ENCODE measurements around the gene GMDS. TPM values are rescaled to one million over a fixed set of nuclear protein-coding genes. Genes with fewer than 3 reads are reported as not detected.

The GMDS gene
- total and polyA plus RNA-seq, 2 donors (not counting 1 experiment from before 2014, with no cell fraction given): 11.5 to 16.4 TPM

DNA sequence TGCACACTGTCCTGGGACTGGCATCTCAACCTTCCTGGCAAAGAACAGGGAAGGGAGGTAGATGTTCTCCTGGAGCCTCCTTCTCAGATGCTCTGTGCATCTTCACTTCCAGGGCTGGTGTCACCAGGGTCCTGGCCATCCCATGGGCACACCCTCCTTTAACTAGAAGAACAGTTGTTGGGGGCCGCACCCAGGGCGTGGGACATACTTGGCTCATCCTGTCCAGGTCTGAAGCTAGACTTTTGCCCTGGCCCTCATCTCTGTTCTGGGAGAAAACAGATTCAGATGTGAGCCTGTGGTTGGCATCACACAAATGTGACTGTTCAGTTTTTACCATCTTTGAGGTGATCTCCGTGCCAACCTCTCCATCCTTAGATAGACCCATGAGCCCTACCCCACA is 594.0 kb downstream of the GMDS start:
- H3K36me3 ChIP-seq (replicated peaks in 1 of 2; ENCODE audit: control extremely low read depth in 1 of 2, control insufficient read depth in 1 of 2, extremely low read depth in 1 of 2, insufficient read depth in 2 of 2, low read length in 1 of 2): no peaks in the 10 kb centered on the region
- H3K9me3 ChIP-seq (ENCODE audit: control extremely low read depth in 1 of 3, control insufficient read depth in 2 of 3, insufficient read depth in 1 of 3, low read length in 2 of 3): peaks cover 0 to 3% (median 0%) of the 10 kb centered on the region in 3 donors
- H3K27ac ChIP-seq (ENCODE audit: low read length in 2 of 2): no peak overlapping the region
- intact Hi-C loops (cut with micrococcal nuclease): no loop called here
- ChIA-PET POLR2A (no interaction called here), CTCF (no interaction called here)
- WGBS (ENCODE audit: insufficient coverage): 100% methylated on average over 2 of the region's 3 CpGs
- ATAC-seq (ENCODE audit: low read depth) (no peak), DNase-seq (no peak)
- H3K27ac Mint-ChIP-seq: no peak overlapping the region
- no peaks in the 10 kb centered on the region for H4K20me1 ChIP-seq (ENCODE audit: control insufficient read depth, insufficient read depth, low read length, poor library complexity, severe bottlenecking)
- H3K27me3 Mint-ChIP-seq: no peaks in the 10 kb centered on the region
- H3K4me2 ChIP-seq (replicated peaks; ENCODE audit: low read depth, low read length, poor library complexity, severe bottlenecking): no peak overlapping the region
- no peak overlapping the region for H2AFZ ChIP-seq (ENCODE audit: insufficient read depth, low read depth, low read length, poor library complexity, severe bottlenecking)
- no peak overlapping the region for H3K9ac ChIP-seq (ENCODE audit: low read length)
- H3K4me1 Mint-ChIP-seq: no peaks in the 10 kb centered on the region
- H3K27me3 ChIP-seq (replicated peaks in 1 of 4; ENCODE audit: control extremely low read depth in 1 of 4, control insufficient read depth in 3 of 4, insufficient read depth in 4 of 4, low read length in 3 of 4): no peaks in the 10 kb centered on the region
- TF ChIP-seq, protein P1, sequence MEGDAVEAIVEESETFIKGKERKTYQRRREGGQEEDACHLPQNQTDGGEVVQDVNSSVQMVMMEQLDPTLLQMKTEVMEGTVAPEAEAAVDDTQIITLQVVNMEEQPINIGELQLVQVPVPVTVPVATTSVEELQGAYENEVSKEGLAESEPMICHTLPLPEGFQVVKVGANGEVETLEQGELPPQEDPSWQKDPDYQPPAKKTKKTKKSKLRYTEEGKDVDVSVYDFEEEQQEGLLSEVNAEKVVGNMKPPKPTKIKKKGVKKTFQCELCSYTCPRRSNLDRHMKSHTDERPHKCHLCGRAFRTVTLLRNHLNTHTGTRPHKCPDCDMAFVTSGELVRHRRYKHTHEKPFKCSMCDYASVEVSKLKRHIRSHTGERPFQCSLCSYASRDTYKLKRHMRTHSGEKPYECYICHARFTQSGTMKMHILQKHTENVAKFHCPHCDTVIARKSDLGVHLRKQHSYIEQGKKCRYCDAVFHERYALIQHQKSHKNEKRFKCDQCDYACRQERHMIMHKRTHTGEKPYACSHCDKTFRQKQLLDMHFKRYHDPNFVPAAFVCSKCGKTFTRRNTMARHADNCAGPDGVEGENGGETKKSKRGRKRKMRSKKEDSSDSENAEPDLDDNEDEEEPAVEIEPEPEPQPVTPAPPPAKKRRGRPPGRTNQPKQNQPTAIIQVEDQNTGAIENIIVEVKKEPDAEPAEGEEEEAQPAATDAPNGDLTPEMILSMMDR (IDR thresholded peaks at IDR 0.05): no peak
- no peak for TF ChIP-seq EZH2 (IDR thresholded peaks at IDR 0.05; ENCODE audit: borderline replicate concordance, insufficient read depth, low read depth, low read length, poor library complexity, severe bottlenecking)
- no peak overlapping the region for H3K4me3 Mint-ChIP-seq
- no peak overlapping the region for H3K4me3 ChIP-seq (ENCODE audit: control extremely low read depth in 1 of 5, extremely low read depth in 1 of 5, insufficient read depth in 1 of 5, low read depth in 2 of 5, low read length in 4 of 5)
- no peaks in the 10 kb centered on the region for H3K4me1 ChIP-seq (ENCODE audit: control insufficient read depth in 2 of 2, insufficient read depth in 2 of 2, low read length in 2 of 2)
- H3K79me2 ChIP-seq (ENCODE audit: control insufficient read depth, insufficient read depth, low read length): no peaks in the 10 kb centered on the region
- H3K9me3 Mint-ChIP-seq (ENCODE audit: insufficient read depth): no peaks in the 10 kb centered on the region

DNA sequence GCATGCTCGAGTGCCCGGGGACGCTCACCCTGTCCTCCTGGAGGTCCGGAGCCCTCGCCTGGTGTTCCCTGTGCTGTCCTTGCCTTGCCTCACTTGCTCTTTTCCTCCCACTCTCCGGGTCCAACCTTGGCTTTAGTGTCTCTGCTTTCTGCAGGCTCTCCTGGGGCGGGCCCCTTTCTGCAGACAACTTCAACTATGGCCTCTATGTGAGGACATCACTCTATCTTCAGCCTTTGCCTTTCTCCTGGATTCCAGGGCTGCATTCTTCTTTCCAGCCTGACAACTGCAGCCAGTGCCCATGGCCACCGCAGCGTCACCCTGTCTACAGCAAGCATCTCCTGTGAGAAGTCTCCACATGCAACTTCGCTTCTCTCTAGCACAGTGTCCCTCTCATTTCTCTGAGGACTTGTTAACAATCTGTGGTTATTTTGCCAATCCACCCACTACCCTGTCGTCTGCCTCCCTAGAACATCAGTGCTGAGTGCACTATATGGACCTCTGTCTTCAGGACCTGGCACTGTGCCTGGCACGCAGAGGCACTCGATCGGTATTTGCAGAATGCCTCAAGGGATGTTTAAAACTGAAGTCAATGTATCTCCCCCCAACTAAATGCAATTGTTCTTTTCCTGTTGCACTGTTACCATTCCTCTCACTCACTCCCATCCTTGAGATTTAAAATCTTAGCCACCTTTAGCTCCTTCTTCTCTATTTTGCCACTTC is 599.8 kb downstream of the GMDS start:
- WGBS (ENCODE audit: insufficient coverage): 97% methylated on average over 14 of the region's 14 CpGs
- CTCF ChIA-PET: no interaction called here
- no peak overlapping the region for H3K27ac Mint-ChIP-seq

More for the DNA sequence above, 599.8 kb downstream of the GMDS start:
- Mint-ChIP-seq H3K4me1 (peaks cover 3% of the 10 kb centered on the region), H3K4me3 (no peak overlapping the region), H3K27me3 (peaks cover 4% of the 10 kb centered on the region), H3K9me3 (ENCODE audit: insufficient read depth) (no peaks in the 10 kb centered on the region)
- no peak overlapping the region for H3K9ac ChIP-seq (ENCODE audit: low read length)
- TF ChIP-seq EZH2 (IDR thresholded peaks at IDR 0.05; ENCODE audit: borderline replicate concordance, insufficient read depth, low read depth, low read length, poor library complexity, severe bottlenecking): no peak
- TF ChIP-seq, protein P1 (IDR thresholded peaks at IDR 0.05): no peak
- no peak overlapping the region for H2AFZ ChIP-seq (ENCODE audit: insufficient read depth, low read depth, low read length, poor library complexity, severe bottlenecking)
- intact Hi-C loops (cut with micrococcal nuclease): no loop called here
- no peaks in the 10 kb centered on the region for H4K20me1 ChIP-seq (ENCODE audit: control insufficient read depth, insufficient read depth, low read length, poor library complexity, severe bottlenecking)
- no peak overlapping the region for H3K4me3 ChIP-seq (ENCODE audit: control extremely low read depth in 1 of 5, extremely low read depth in 1 of 5, insufficient read depth in 1 of 5, low read depth in 2 of 5, low read length in 4 of 5)
- no peaks in the 10 kb centered on the region for H3K79me2 ChIP-seq (ENCODE audit: control insufficient read depth, insufficient read depth, low read length)
- no peaks in the 10 kb centered on the region for H3K27me3 ChIP-seq (replicated peaks in 1 of 4; ENCODE audit: control extremely low read depth in 1 of 4, control insufficient read depth in 3 of 4, insufficient read depth in 4 of 4, low read length in 3 of 4)
- no peak overlapping the region for H3K27ac ChIP-seq (ENCODE audit: low read length in 2 of 2)
- no peaks in the 10 kb centered on the region for H3K4me1 ChIP-seq (ENCODE audit: control insufficient read depth in 2 of 2, insufficient read depth in 2 of 2, low read length in 2 of 2)
- ATAC-seq (ENCODE audit: low read depth): no peak
- no peak overlapping the region for H3K4me2 ChIP-seq (replicated peaks; ENCODE audit: low read depth, low read length, poor library complexity, severe bottlenecking)
- POLR2A ChIA-PET: no interaction called here
- DNase-seq: no peak
- H3K36me3 ChIP-seq (replicated peaks in 1 of 2; ENCODE audit: control extremely low read depth in 1 of 2, control insufficient read depth in 1 of 2, extremely low read depth in 1 of 2, insufficient read depth in 2 of 2, low read length in 1 of 2): no peaks in the 10 kb centered on the region
- H3K9me3 ChIP-seq (ENCODE audit: control extremely low read depth in 1 of 3, control insufficient read depth in 2 of 3, insufficient read depth in 1 of 3, low read length in 2 of 3): peaks cover 0 to 2% (median 0%) of the 10 kb centered on the region in 3 donors
